ENCODE data around the gene FLYWCH1. TPM values are rescaled to one million over a fixed set of nuclear protein-coding genes. Genes with fewer than 3 reads are reported as not detected.

The FLYWCH1 gene
- total and polyA plus RNA-seq, 2 donors (not counting 1 experiment from before 2014, with no cell fraction given), result 12.0 to 58.5 TPM

DNA sequence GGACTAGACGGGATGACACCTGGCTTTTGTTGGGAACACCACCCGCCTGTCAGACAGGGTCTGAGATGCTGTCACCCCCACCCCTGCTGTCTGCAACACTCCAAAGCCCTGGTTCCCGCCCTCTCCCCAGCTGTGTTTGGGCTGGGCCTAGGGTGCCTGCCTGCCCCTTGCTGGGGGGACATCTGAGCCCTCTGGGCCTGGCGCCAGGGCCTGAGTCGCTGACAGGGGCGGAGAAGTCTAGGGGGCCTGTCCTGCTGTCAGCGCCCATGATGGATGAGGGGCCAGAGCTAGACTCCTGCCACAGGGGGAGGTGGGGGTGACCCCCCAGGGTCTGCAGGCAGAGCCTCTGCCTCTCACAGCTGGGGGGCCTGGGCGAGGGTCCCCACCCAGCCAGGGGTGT lies 76.1 kb downstream of the FLYWCH1 start:
- peak in 1 of 2 donors; percentile 18 for DNase-seq (ENCODE audit: low read depth in 2 of 2)
- no peaks in the 10 kb centered on the region for H3K9me3 ChIP-seq (ENCODE audit: control insufficient read depth, insufficient read depth, low read depth, low read length)
- H3K36me3 ChIP-seq (ENCODE audit: control insufficient read depth, insufficient read depth, low read length), result no peaks in the 10 kb centered on the region
- no peak overlapping the region for H2AFZ ChIP-seq (ENCODE audit: low read length)
- H3K79me2 ChIP-seq (ENCODE audit: control insufficient read depth, insufficient read depth, low read length), result no peaks in the 10 kb centered on the region
- no peak overlapping the region for H3K9ac ChIP-seq (ENCODE audit: insufficient read depth, low read length)
- no peak overlapping the region for H3K4me2 ChIP-seq (ENCODE audit: extremely low read depth, insufficient read depth, low read length)
- H3K4me1 ChIP-seq (ENCODE audit: control insufficient read depth, extremely low read depth, insufficient read depth, low read length), result no peaks in the 10 kb centered on the region
- no peaks in the 10 kb centered on the region for H3K27me3 ChIP-seq (ENCODE audit: control insufficient read depth, insufficient read depth, low read length)
- TF ChIP-seq, protein P1, sequence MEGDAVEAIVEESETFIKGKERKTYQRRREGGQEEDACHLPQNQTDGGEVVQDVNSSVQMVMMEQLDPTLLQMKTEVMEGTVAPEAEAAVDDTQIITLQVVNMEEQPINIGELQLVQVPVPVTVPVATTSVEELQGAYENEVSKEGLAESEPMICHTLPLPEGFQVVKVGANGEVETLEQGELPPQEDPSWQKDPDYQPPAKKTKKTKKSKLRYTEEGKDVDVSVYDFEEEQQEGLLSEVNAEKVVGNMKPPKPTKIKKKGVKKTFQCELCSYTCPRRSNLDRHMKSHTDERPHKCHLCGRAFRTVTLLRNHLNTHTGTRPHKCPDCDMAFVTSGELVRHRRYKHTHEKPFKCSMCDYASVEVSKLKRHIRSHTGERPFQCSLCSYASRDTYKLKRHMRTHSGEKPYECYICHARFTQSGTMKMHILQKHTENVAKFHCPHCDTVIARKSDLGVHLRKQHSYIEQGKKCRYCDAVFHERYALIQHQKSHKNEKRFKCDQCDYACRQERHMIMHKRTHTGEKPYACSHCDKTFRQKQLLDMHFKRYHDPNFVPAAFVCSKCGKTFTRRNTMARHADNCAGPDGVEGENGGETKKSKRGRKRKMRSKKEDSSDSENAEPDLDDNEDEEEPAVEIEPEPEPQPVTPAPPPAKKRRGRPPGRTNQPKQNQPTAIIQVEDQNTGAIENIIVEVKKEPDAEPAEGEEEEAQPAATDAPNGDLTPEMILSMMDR (conservative IDR thresholded peaks at IDR 0.05 in 1 of 2, IDR thresholded peaks at IDR 0.05 in 1 of 2; ENCODE audit: low read depth in 1 of 2, low read length in 2 of 2), result no peak
- TF ChIP-seq EZH2 (IDR thresholded peaks at IDR 0.05; ENCODE audit: low read length, missing control alignments), result no peak
- H4K20me1 ChIP-seq (ENCODE audit: control insufficient read depth, extremely low read depth, insufficient read depth, low read length), result no peaks in the 10 kb centered on the region
- H3K27ac ChIP-seq (ENCODE audit: insufficient read depth, low read length), result no peak overlapping the region
- H3K4me3 ChIP-seq (replicated peaks in 1 of 4; ENCODE audit: control extremely low read depth in 1 of 4, insufficient read depth in 1 of 4, low read depth in 3 of 4, low read length in 4 of 4), result no peak overlapping the region

DNA sequence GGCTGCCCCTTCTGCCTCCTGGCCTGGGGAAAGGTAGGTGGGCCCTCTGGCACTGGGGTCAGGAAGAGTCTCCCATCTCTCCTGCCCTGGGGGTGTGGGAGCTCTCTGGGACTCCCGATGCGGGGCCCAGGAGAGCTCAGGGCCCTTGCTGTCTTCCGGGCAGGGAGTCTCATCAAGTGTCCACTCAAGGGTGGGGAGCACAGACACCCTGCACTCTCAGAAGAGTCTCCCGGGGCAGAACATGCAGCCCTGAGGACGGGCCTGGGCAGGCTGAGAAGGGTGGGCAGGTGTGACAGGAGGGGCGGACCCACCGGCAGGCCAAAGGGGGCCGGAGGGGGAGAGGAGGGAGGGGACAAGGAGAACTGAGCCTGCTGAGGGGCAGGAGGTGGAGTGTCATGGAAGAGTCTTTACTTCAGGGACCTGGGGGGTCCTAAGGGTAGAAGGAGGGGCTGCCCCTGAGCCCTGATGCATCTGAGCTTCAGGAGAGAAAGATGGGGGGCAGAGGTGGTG lies 76.9 kb downstream of the FLYWCH1 start:
- no peaks in the 10 kb centered on the region for H3K79me2 ChIP-seq (ENCODE audit: control insufficient read depth, insufficient read depth, low read length)
- H3K27me3 ChIP-seq (ENCODE audit: control insufficient read depth, insufficient read depth, low read length), result no peaks in the 10 kb centered on the region
- no peak overlapping the region for H3K27ac ChIP-seq (ENCODE audit: insufficient read depth, low read length)
- no peaks in the 10 kb centered on the region for H4K20me1 ChIP-seq (ENCODE audit: control insufficient read depth, extremely low read depth, insufficient read depth, low read length)
- no peak overlapping the region for H3K4me3 ChIP-seq (replicated peaks in 1 of 4; ENCODE audit: control extremely low read depth in 1 of 4, insufficient read depth in 1 of 4, low read depth in 3 of 4, low read length in 4 of 4)
- no peak overlapping the region for H3K9ac ChIP-seq (ENCODE audit: insufficient read depth, low read length)
- TF ChIP-seq, protein P1 (conservative IDR thresholded peaks at IDR 0.05 in 1 of 2, IDR thresholded peaks at IDR 0.05 in 1 of 2; ENCODE audit: low read depth in 1 of 2, low read length in 2 of 2), result no peak
- H2AFZ ChIP-seq (ENCODE audit: low read length), result no peak overlapping the region
- no peaks in the 10 kb centered on the region for H3K9me3 ChIP-seq (ENCODE audit: control insufficient read depth, insufficient read depth, low read depth, low read length)
- no peak for DNase-seq (ENCODE audit: low read depth in 2 of 2)
- no peaks in the 10 kb centered on the region for H3K4me1 ChIP-seq (ENCODE audit: control insufficient read depth, extremely low read depth, insufficient read depth, low read length)
- no peak overlapping the region for H3K4me2 ChIP-seq (ENCODE audit: extremely low read depth, insufficient read depth, low read length)
- no peaks in the 10 kb centered on the region for H3K36me3 ChIP-seq (ENCODE audit: control insufficient read depth, insufficient read depth, low read length)

DNA sequence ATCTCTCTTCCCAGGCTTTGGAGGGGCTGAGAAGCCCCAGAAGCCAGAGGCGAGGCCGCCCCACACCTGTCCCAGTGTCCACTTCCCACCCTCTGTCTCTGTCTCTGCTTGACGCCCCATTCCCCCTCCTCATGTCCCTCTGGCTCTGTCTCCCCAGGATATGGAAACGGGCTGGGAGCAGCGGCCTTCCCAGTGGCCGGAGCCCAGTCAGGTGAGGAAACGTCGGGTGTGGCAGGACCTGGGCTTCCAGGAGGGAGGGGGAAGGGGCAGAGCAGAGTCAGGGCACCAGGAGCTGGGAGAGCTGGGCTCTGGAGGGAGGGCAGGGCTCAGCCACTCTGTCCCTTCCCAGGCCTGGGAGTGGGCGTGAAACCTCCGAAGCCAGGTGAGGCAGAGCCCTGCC lies 79.2 kb downstream of the FLYWCH1 start:
- DNase-seq (ENCODE audit: low read depth in 2 of 2), result no peak

More for the DNA sequence above, 79.2 kb downstream of the FLYWCH1 start:
- Histone ChIP-seq H2AFZ (ENCODE audit: low read length) (no peak overlapping the region), H3K4me1 (ENCODE audit: control insufficient read depth, extremely low read depth, insufficient read depth, low read length) (no peaks in the 10 kb centered on the region), H3K4me3 (replicated peaks in 1 of 4; ENCODE audit: control extremely low read depth in 1 of 4, insufficient read depth in 1 of 4, low read depth in 3 of 4, low read length in 4 of 4) (no peak overlapping the region), H4K20me1 (ENCODE audit: control insufficient read depth, extremely low read depth, insufficient read depth, low read length) (no peaks in the 10 kb centered on the region), H3K9me3 (ENCODE audit: control insufficient read depth, insufficient read depth, low read depth, low read length) (no peaks in the 10 kb centered on the region), H3K4me2 (ENCODE audit: extremely low read depth, insufficient read depth, low read length) (no peak overlapping the region), H3K79me2 (ENCODE audit: control insufficient read depth, insufficient read depth, low read length) (no peaks in the 10 kb centered on the region), H3K27me3 (ENCODE audit: control insufficient read depth, insufficient read depth, low read length) (no peaks in the 10 kb centered on the region), H3K27ac (ENCODE audit: insufficient read depth, low read length) (no peak overlapping the region), H3K9ac (ENCODE audit: insufficient read depth, low read length) (no peak overlapping the region), H3K36me3 (ENCODE audit: control insufficient read depth, insufficient read depth, low read length) (no peaks in the 10 kb centered on the region)
- TF ChIP-seq EZH2 (IDR thresholded peaks at IDR 0.05; ENCODE audit: low read length, missing control alignments), result no peak
- TF ChIP-seq, protein P1 (conservative IDR thresholded peaks at IDR 0.05 in 1 of 2, IDR thresholded peaks at IDR 0.05 in 1 of 2; ENCODE audit: low read depth in 1 of 2, low read length in 2 of 2), result no peak

Data from fibroblast of lung (primary cell).